PC-9 (cell line): ENCODE measurements around the gene CBX2. TPM values are rescaled to one million over a fixed set of nuclear protein-coding genes. Genes with fewer than 3 reads are reported as not detected.

ENCODE experiments used
- BruUV-seq: library from RNA; stranded (reverse); fragments of 400-500 nt; replicated peaks from 2 replicates; lab custom pipeline; 2021; lab: Mats Ljungman, UMichigan
- CTCF ChIA-PET: fragments of 300-600 bp; sonication (Branson Sonifier 250); formaldehyde crosslinking; loops from one replicate; lab custom pipeline; 2022; ENCODE audit warnings: antibody characterized with exemption; lab: Charles Lee
- POLR2A ChIA-PET: fragments of 300-600 bp; sonication (Branson Sonifier 250); formaldehyde crosslinking; loops from one replicate; lab custom pipeline; 2022; ENCODE audit warnings: antibody characterized with exemption; ENCODE audit not compliant: unreplicated experiment; lab: Charles Lee
- DNase-seq, 2 experiments: peaks; one replicate each; pipeline versions ENCODE4 v3.0.0 to v3.0.0-alpha.2; 2015 to 2022; ENCODE audit warnings: mixed read lengths in 1 of 2
- H2AFZ ChIP-seq: fragments of 200-600 bp; sonication (generic); 2 replicates; pipeline ENCODE4 v1.8.1; 2017; ENCODE audit warnings: antibody characterized with exemption
- H3F3A ChIP-seq: fragments of 200-600 bp; sonication (generic); 2 replicates; pipeline ENCODE4 v1.8.1; 2017; ENCODE audit warnings: antibody characterized with exemption, mild to moderate bottlenecking, low read depth; ENCODE audit not compliant: insufficient read depth
- H3K27ac ChIP-seq: fragments of 200-600 bp; sonication (generic); 2 replicates; pipeline ENCODE4 v1.6.1; 2016; ENCODE audit warnings: mixed run types
- H3K27me3 ChIP-seq: fragments of 200-600 bp; sonication (generic); 2 replicates; pipeline ENCODE4 v1.6.1; 2016; ENCODE audit warnings: low read depth, mixed run types; ENCODE audit not compliant: insufficient read depth
- H3K36me3 ChIP-seq: fragments of 200-600 bp; sonication (generic); 2 replicates; pipeline ENCODE4 v1.6.1; 2016; ENCODE audit warnings: low read depth, mixed run types
- H3K4me1 ChIP-seq: fragments of 200-600 bp; sonication (generic); replicated peaks from 2 replicates; pipeline ENCODE4 v1.6.1; 2016; ENCODE audit warnings: mixed run types; ENCODE audit not compliant: insufficient read depth
- H3K4me2 ChIP-seq: fragments of 200-600 bp; sonication (generic); 2 replicates; pipeline ENCODE4 v1.6.1; 2017; ENCODE audit warnings: mixed run types
- H3K4me3 ChIP-seq: fragments of 200-600 bp; sonication (generic); 2 replicates; pipeline ENCODE4 v1.6.1; 2016; ENCODE audit warnings: mixed run types
- H3K79me2 ChIP-seq: fragments of 200-600 bp; sonication (generic); 2 replicates; pipeline ENCODE4 v1.6.1; 2017; ENCODE audit warnings: low read depth, mixed run types
- H3K9me2 ChIP-seq: fragments of 200-600 bp; sonication (generic); 2 replicates; pipeline ENCODE4 v1.8.1; 2017; ENCODE audit warnings: mild to moderate bottlenecking; ENCODE audit not compliant: insufficient read depth
- H3K9me3 ChIP-seq: fragments of 200-600 bp; sonication (generic); 2 replicates; pipeline ENCODE4 v1.8.1; 2016; ENCODE audit warnings: low read depth; ENCODE audit not compliant: insufficient read depth
- H4K20me1 ChIP-seq: fragments of 200-600 bp; sonication (generic); 2 replicates; pipeline ENCODE4 v1.8.1; 2017; ENCODE audit not compliant: insufficient read depth
- EZH2 ChIP-seq: fragments of 200-600 bp; sonication (generic); IDR thresholded peaks from 2 replicates; pipeline ENCODE4 v1.8.0; 2017; ENCODE audit warnings: antibody characterized with exemption, low read depth
- intact Hi-C: fragments of 100-400 bp; cut with micrococcal nuclease; formaldehyde crosslinking; loops from one replicate; pipeline ENCODE4 v1.10.0; 2022; ENCODE audit not compliant: unreplicated experiment
- total RNA-seq: library from RNA; stranded (reverse); gene quantifications from 2 replicates; pipeline ENCODE4 v1.2.3, GENCODE V29; 2021
- TF ChIP-seq, protein P1 (sequence below): fragments of 200-600 bp; sonication (generic); conservative IDR thresholded peaks from 2 replicates; pipeline ENCODE4 v1.6.1; 2017; ENCODE audit warnings: mixed run types, antibody characterized with exemption, mild to moderate bottlenecking, moderate library complexity

CBX2 gene
- total RNA-seq, 1 experiment from 2014 or later: 32.6 TPM

GRCh38 chr17:79803997-79804855, 26.3 kb downstream of the CBX2 start:
- H2AFZ ChIP-seq: no peak overlapping the region
- peaks cover 30% of the 10 kb centered on the region for H3K27me3 ChIP-seq
- peaks cover 8% of the 10 kb centered on the region; the same call in 1 of the 2 replicates for H3K4me1 ChIP-seq
- no peaks in the 10 kb centered on the region for H4K20me1 ChIP-seq
- H3K9me3 ChIP-seq: no peaks in the 10 kb centered on the region
- no peak overlapping the region for H3K27ac ChIP-seq
- intact Hi-C loops: no loop called here
- CTCF ChIA-PET: interaction anchor here (0.6 kb wide), 1 partner anchor 62 kb away, joined by 3 read pairs; no protein-coding TSS in a partner anchor
- no peaks in the 10 kb centered on the region for H3K79me2 ChIP-seq
- H3K9me2 ChIP-seq: no peaks in the 10 kb centered on the region
- H3F3A ChIP-seq: no peaks in the 10 kb centered on the region; the same call in 1 of the 2 replicates
- H3K36me3 ChIP-seq: no peaks in the 10 kb centered on the region
- no peak overlapping the region for H3K4me2 ChIP-seq
- no peak overlapping the region for H3K4me3 ChIP-seq
- no TSS peak for BruUV-seq
- TF ChIP-seq EZH2: no peak
- TF ChIP-seq, protein P1, sequence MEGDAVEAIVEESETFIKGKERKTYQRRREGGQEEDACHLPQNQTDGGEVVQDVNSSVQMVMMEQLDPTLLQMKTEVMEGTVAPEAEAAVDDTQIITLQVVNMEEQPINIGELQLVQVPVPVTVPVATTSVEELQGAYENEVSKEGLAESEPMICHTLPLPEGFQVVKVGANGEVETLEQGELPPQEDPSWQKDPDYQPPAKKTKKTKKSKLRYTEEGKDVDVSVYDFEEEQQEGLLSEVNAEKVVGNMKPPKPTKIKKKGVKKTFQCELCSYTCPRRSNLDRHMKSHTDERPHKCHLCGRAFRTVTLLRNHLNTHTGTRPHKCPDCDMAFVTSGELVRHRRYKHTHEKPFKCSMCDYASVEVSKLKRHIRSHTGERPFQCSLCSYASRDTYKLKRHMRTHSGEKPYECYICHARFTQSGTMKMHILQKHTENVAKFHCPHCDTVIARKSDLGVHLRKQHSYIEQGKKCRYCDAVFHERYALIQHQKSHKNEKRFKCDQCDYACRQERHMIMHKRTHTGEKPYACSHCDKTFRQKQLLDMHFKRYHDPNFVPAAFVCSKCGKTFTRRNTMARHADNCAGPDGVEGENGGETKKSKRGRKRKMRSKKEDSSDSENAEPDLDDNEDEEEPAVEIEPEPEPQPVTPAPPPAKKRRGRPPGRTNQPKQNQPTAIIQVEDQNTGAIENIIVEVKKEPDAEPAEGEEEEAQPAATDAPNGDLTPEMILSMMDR: no peak
- POLR2A ChIA-PET: interaction anchor here (0.6 kb wide), 1 partner anchor 35 kb away, joined by 12 read pairs; the partner anchor contains the start of gene CBX4
- no peak for DNase-seq

GRCh38 chr17:79804856-79805696, 27.1 kb downstream of the CBX2 start:
- DNase-seq: no peak
- no peak overlapping the region for H3K4me2 ChIP-seq
- no TSS peak for BruUV-seq
- TF ChIP-seq EZH2: no peak
- TF ChIP-seq, protein P1: no peak
- no peaks in the 10 kb centered on the region for H4K20me1 ChIP-seq
- no peak overlapping the region for H2AFZ ChIP-seq
- no peaks in the 10 kb centered on the region for H3K9me3 ChIP-seq
- ChIA-PET POLR2A (no interaction called here), CTCF (no interaction called here)
- H3K27ac ChIP-seq: no peak overlapping the region
- intact Hi-C loops: no loop called here
- H3K79me2 ChIP-seq: no peaks in the 10 kb centered on the region
- peaks cover 21% of the 10 kb centered on the region for H3K27me3 ChIP-seq
- H3K4me3 ChIP-seq: no peak overlapping the region
- peaks cover 13% of the 10 kb centered on the region for H3K4me1 ChIP-seq
- no peaks in the 10 kb centered on the region; the same call in 1 of the 2 replicates for H3F3A ChIP-seq
- no peaks in the 10 kb centered on the region for H3K9me2 ChIP-seq
- no peaks in the 10 kb centered on the region for H3K36me3 ChIP-seq

DNA sequence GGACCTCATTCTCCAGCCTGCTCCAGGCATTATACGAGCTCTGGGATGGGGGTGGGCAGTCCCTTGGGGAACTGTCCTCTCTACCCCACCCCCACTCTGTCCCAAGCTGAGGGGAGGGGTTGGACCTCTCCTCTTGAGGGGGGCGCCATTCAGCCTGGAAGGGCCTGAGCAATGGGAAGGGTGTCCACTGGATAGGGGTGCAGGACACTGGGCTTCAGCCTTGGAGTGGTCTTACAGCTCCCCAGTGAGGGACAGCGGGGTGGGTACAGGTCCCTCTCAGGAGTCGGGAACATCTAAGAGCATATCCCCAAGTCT, 28.5 kb downstream of the CBX2 start:
- DNase-seq: no peak
- Histone ChIP-seq H4K20me1 (no peaks in the 10 kb centered on the region), H3K36me3 (no peaks in the 10 kb centered on the region), H3K27ac (no peak overlapping the region), H3K27me3 (peaks cover 21% of the 10 kb centered on the region), H3K9me3 (no peaks in the 10 kb centered on the region), H3F3A (peaks cover 6% of the 10 kb centered on the region; the same call in 1 of the 2 replicates), H3K4me2 (no peak overlapping the region), H2AFZ (no peak overlapping the region), H3K4me1 (peaks cover 19% of the 10 kb centered on the region; the same call in 1 of the 2 replicates), H3K79me2 (no peaks in the 10 kb centered on the region), H3K4me3 (no peak overlapping the region), H3K9me2 (no peaks in the 10 kb centered on the region)
- no peak for TF ChIP-seq EZH2
- TF ChIP-seq, protein P1: no peak
- intact Hi-C loops: no loop called here
- ChIA-PET POLR2A (no interaction called here), CTCF (no interaction called here)
- no TSS peak for BruUV-seq
